ENCODE data around the gene POMT1.

The POMT1 gene

GRCh38 chr9:131483319-131484050, 19.2 kb upstream of the POMT1 start:
- H3K9me3 Mint-ChIP-seq: no peaks in the 10 kb centered on the region
- H3K27ac Mint-ChIP-seq: no peak overlapping the region
- no peaks in the 10 kb centered on the region for H3K27me3 Mint-ChIP-seq
- no peaks in the 10 kb centered on the region for H3K4me1 Mint-ChIP-seq (ENCODE audit: low read depth)
- peaks cover 69% of the 10 kb centered on the region for H3K36me3 Mint-ChIP-seq (ENCODE audit: low read depth)
- no peak overlapping the region for H3K4me3 Mint-ChIP-seq

- H3K4me1 Mint-ChIP-seq (ENCODE audit: low read depth): no peaks in the 10 kb centered on the region
- no peaks in the 10 kb centered on the region for H3K27me3 Mint-ChIP-seq
- H3K27ac Mint-ChIP-seq: no peak overlapping the region
- no peak overlapping the region for H3K4me3 Mint-ChIP-seq
- H3K9me3 Mint-ChIP-seq: no peaks in the 10 kb centered on the region
- H3K36me3 Mint-ChIP-seq (ENCODE audit: low read depth): peaks cover 69% of the 10 kb centered on the region
Measured at GRCh38 chr9:131484051-131484445, 18.7 kb upstream of the POMT1 start.

- Mint-ChIP-seq H3K27ac (no peak overlapping the region), H3K9me3 (no peaks in the 10 kb centered on the region)
Measured at GRCh38 chr9:131484560-131485185, 18.0 kb upstream of the POMT1 start.

GRCh38 chr9:131485206-131485605, 17.5 kb upstream of the POMT1 start:
- H3K4me3 Mint-ChIP-seq: no peak overlapping the region
- no peaks in the 10 kb centered on the region for H3K27me3 Mint-ChIP-seq
- H3K27ac Mint-ChIP-seq: no peak overlapping the region
- no peaks in the 10 kb centered on the region for H3K9me3 Mint-ChIP-seq
- no peaks in the 10 kb centered on the region for H3K4me1 Mint-ChIP-seq (ENCODE audit: low read depth)
- peaks cover 70% of the 10 kb centered on the region for H3K36me3 Mint-ChIP-seq (ENCODE audit: low read depth)

More at GRCh38 chr9:131484560-131485185, 18.0 kb upstream of the POMT1 start:
- Mint-ChIP-seq H3K36me3 (ENCODE audit: low read depth) (peaks cover 68% of the 10 kb centered on the region), H3K4me1 (ENCODE audit: low read depth) (no peaks in the 10 kb centered on the region), H3K27me3 (no peaks in the 10 kb centered on the region), H3K4me3 (no peak overlapping the region)

- H3K27ac Mint-ChIP-seq: no peak overlapping the region
- no peaks in the 10 kb centered on the region for H3K4me1 Mint-ChIP-seq (ENCODE audit: low read depth)
- peaks cover 68% of the 10 kb centered on the region for H3K36me3 Mint-ChIP-seq (ENCODE audit: low read depth)
- no peaks in the 10 kb centered on the region for H3K27me3 Mint-ChIP-seq
- H3K4me3 Mint-ChIP-seq: no peak overlapping the region
- H3K9me3 Mint-ChIP-seq: no peaks in the 10 kb centered on the region
Measured at GRCh38 chr9:131485728-131486422, 16.8 kb upstream of the POMT1 start.

GRCh38 chr9:131487001-131487400, 15.7 kb upstream of the POMT1 start:
- Mint-ChIP-seq H3K27ac (no peak overlapping the region), H3K4me3 (no peak overlapping the region)

GRCh38 chr9:131487621-131488031, 15.1 kb upstream of the POMT1 start:
- H3K4me1 Mint-ChIP-seq (ENCODE audit: low read depth): no peaks in the 10 kb centered on the region
- H3K9me3 Mint-ChIP-seq: no peaks in the 10 kb centered on the region
- no peak overlapping the region for H3K27ac Mint-ChIP-seq
- no peak overlapping the region for H3K4me3 Mint-ChIP-seq
- H3K36me3 Mint-ChIP-seq (ENCODE audit: low read depth): peaks cover 68% of the 10 kb centered on the region
- no peaks in the 10 kb centered on the region for H3K27me3 Mint-ChIP-seq

More at GRCh38 chr9:131487001-131487400, 15.7 kb upstream of the POMT1 start:
- Mint-ChIP-seq H3K36me3 (ENCODE audit: low read depth) (peaks cover 69% of the 10 kb centered on the region), H3K4me1 (ENCODE audit: low read depth) (no peaks in the 10 kb centered on the region), H3K27me3 (no peaks in the 10 kb centered on the region), H3K9me3 (no peaks in the 10 kb centered on the region)

- H3K9me3 Mint-ChIP-seq: no peaks in the 10 kb centered on the region
- H3K27ac Mint-ChIP-seq: no peak overlapping the region
- H3K27me3 Mint-ChIP-seq: no peaks in the 10 kb centered on the region
- peaks cover 78% of the 10 kb centered on the region for H3K36me3 Mint-ChIP-seq (ENCODE audit: low read depth)
- H3K4me1 Mint-ChIP-seq (ENCODE audit: low read depth): no peaks in the 10 kb centered on the region
- H3K4me3 Mint-ChIP-seq: no peak overlapping the region
Measured at GRCh38 chr9:131490514-131490913, 12.2 kb upstream of the POMT1 start.

- H3K9me3 Mint-ChIP-seq: no peaks in the 10 kb centered on the region
- no peaks in the 10 kb centered on the region for H3K27me3 Mint-ChIP-seq
- H3K4me1 Mint-ChIP-seq (ENCODE audit: low read depth): no peaks in the 10 kb centered on the region
- H3K4me3 Mint-ChIP-seq: no peak overlapping the region
- no peak overlapping the region for H3K27ac Mint-ChIP-seq
- H3K36me3 Mint-ChIP-seq (ENCODE audit: low read depth): peaks cover 78% of the 10 kb centered on the region
Measured at GRCh38 chr9:131491001-131491710, 11.6 kb upstream of the POMT1 start.

GRCh38 chr9:131492070-131492469, 10.6 kb upstream of the POMT1 start:
- H3K27me3 Mint-ChIP-seq: no peaks in the 10 kb centered on the region
- no peaks in the 10 kb centered on the region for H3K4me1 Mint-ChIP-seq (ENCODE audit: low read depth)
- H3K27ac Mint-ChIP-seq: no peak overlapping the region
- no peaks in the 10 kb centered on the region for H3K9me3 Mint-ChIP-seq
- H3K36me3 Mint-ChIP-seq (ENCODE audit: low read depth): peaks cover 71% of the 10 kb centered on the region
- H3K4me3 Mint-ChIP-seq: no peak overlapping the region

GRCh38 chr9:131494296-131494870, 8.3 kb upstream of the POMT1 start:
- no peaks in the 10 kb centered on the region for H3K9me3 Mint-ChIP-seq
- H3K27me3 Mint-ChIP-seq: no peaks in the 10 kb centered on the region
- H3K4me3 Mint-ChIP-seq: no peak overlapping the region
- no peak overlapping the region for H3K27ac Mint-ChIP-seq
- peaks cover 7% of the 10 kb centered on the region for H3K4me1 Mint-ChIP-seq (ENCODE audit: low read depth)
- peaks cover 70% of the 10 kb centered on the region for H3K36me3 Mint-ChIP-seq (ENCODE audit: low read depth)

GRCh38 chr9:131495785-131496184, 6.9 kb upstream of the POMT1 start:
- H3K27ac Mint-ChIP-seq: no peak overlapping the region

GRCh38 chr9:131496844-131497405, 5.8 kb upstream of the POMT1 start:
- Mint-ChIP-seq H3K9me3 (no peaks in the 10 kb centered on the region), H3K4me1 (ENCODE audit: low read depth) (peaks cover 32% of the 10 kb centered on the region), H3K27ac (no peak overlapping the region), H3K27me3 (no peaks in the 10 kb centered on the region), H3K4me3 (no peak overlapping the region), H3K36me3 (ENCODE audit: low read depth) (peaks cover 67% of the 10 kb centered on the region)

More at GRCh38 chr9:131495785-131496184, 6.9 kb upstream of the POMT1 start:
- Mint-ChIP-seq H3K4me1 (ENCODE audit: low read depth) (peaks cover 21% of the 10 kb centered on the region), H3K36me3 (ENCODE audit: low read depth) (peaks cover 69% of the 10 kb centered on the region), H3K4me3 (no peak overlapping the region), H3K9me3 (no peaks in the 10 kb centered on the region), H3K27me3 (no peaks in the 10 kb centered on the region)

GRCh38 chr9:131499254-131499767, 3.4 kb upstream of the POMT1 start:
- H3K27ac Mint-ChIP-seq: peak overlapping the region; percentile 65
- H3K4me3 Mint-ChIP-seq: no peak overlapping the region
- H3K36me3 Mint-ChIP-seq (ENCODE audit: low read depth): peaks cover 46% of the 10 kb centered on the region
- H3K9me3 Mint-ChIP-seq: no peaks in the 10 kb centered on the region
- H3K27me3 Mint-ChIP-seq: no peaks in the 10 kb centered on the region
- peaks cover 52% of the 10 kb centered on the region for H3K4me1 Mint-ChIP-seq (ENCODE audit: low read depth)

All from stimulated activated naive CD8-positive, alpha-beta T cell treated with anti-CD3 and anti-CD28 coated beads, Interleukin-15, Interleukin-2, amounts not matched to agents 100 ng/mL and 50 ng/mL, for 24 hours (primary cell).